IMR-90 (cell line): ENCODE data around the gene CST7. TPM values are rescaled to one million over a fixed set of nuclear protein-coding genes. Genes with fewer than 3 reads are reported as not detected.

Experiments used
- ATAC-seq: fragments of 200-7000 bp; cut with Tn5 transposase; 2 replicates; pipeline ENCODE4 v1.9.1; 2020; ENCODE audit warnings: low read depth, mild to moderate bottlenecking, moderate library complexity
- BruUV-seq: library from RNA; stranded (reverse); fragments of 400-500 nt; replicated peaks from 2 replicates; lab custom pipeline; 2021; lab: Mats Ljungman, UMichigan
- CTCF ChIA-PET: fragments of 300-600 bp; formaldehyde crosslinking; extraction: SDS; loops from one replicate; lab custom pipeline; 2021; ENCODE audit warnings: antibody characterized with exemption; lab: Yijun Ruan, JAX
- POLR2A ChIA-PET: fragments of 300-600 bp; sonication (Branson Sonifier 250); formaldehyde crosslinking; loops from one replicate; lab custom pipeline; 2022; ENCODE audit warnings: antibody characterized with exemption; ENCODE audit not compliant: unreplicated experiment; lab: Charles Lee
- DNase-seq: peaks from one replicate; pipeline ENCODE4 v3.0.0; 2013
- H2AFZ ChIP-seq: replicated peaks from 2 replicates; pipeline ENCODE3; 2013; ENCODE audit warnings: low read length, mild to moderate bottlenecking; ENCODE audit not compliant: poor library complexity
- H2AK5ac ChIP-seq: 2 replicates; pipeline ENCODE4 v1.6.1; 2013; ENCODE audit warnings: low read depth, low read length, inconsistent platforms
- H2AK9ac ChIP-seq: replicated peaks from 2 replicates; pipeline ENCODE3; 2013; ENCODE audit warnings: mild to moderate bottlenecking, low read depth, low read length, moderate library complexity; ENCODE audit not compliant: poor library complexity
- H2BK120ac ChIP-seq: 2 replicates; pipeline ENCODE4 v1.6.1; 2013; ENCODE audit warnings: low read depth, low read length, inconsistent platforms
- H2BK15ac ChIP-seq: 3 replicates; pipeline ENCODE4 v1.6.1; 2013; ENCODE audit warnings: low read depth, low read length, inconsistent platforms
- H2BK20ac ChIP-seq: 2 replicates; pipeline ENCODE4 v1.6.1; 2013; ENCODE audit warnings: low read depth, mild to moderate bottlenecking, inconsistent platforms, low read length, moderate library complexity
- H2BK5ac ChIP-seq: 2 replicates; pipeline ENCODE4 v1.6.1; 2013; ENCODE audit warnings: mild to moderate bottlenecking, low read depth, low read length, inconsistent platforms; ENCODE audit not compliant: poor library complexity, severe bottlenecking
- H3K14ac ChIP-seq: replicated peaks from 2 replicates; pipeline ENCODE4 v1.6.1; 2013; ENCODE audit warnings: low read depth, low read length, inconsistent platforms
- H3K18ac ChIP-seq: 2 replicates; pipeline ENCODE4 v1.6.1; 2013; ENCODE audit warnings: low read depth, low read length, control low read depth
- H3K23ac ChIP-seq: 2 replicates; pipeline ENCODE4 v1.6.1; 2013; ENCODE audit warnings: low read depth, low read length, inconsistent platforms
- H3K27ac ChIP-seq: 2 replicates; pipeline ENCODE4 v1.5.1; 2013; ENCODE audit warnings: mild to moderate bottlenecking, control low read depth, low read length; ENCODE audit not compliant: insufficient read depth
- H3K27me3 ChIP-seq: 2 replicates; pipeline ENCODE4 v1.6.1; 2013; ENCODE audit warnings: low read length; ENCODE audit not compliant: control insufficient read depth, insufficient read depth
- H3K36me3 ChIP-seq: 2 replicates; pipeline ENCODE4 v1.6.1; 2013; ENCODE audit warnings: low read length, mixed read lengths; ENCODE audit not compliant: control insufficient read depth, insufficient read depth
- H3K4ac ChIP-seq: 2 replicates; pipeline ENCODE4 v1.6.1; 2013; ENCODE audit warnings: low read depth, low read length, inconsistent platforms
- H3K4me1 ChIP-seq: 2 replicates; pipeline ENCODE4 v1.6.1; 2013; ENCODE audit warnings: low read length, mixed read lengths; ENCODE audit not compliant: control insufficient read depth, insufficient read depth
- H3K4me2 ChIP-seq: 2 replicates; pipeline ENCODE4 v1.6.1; 2013; ENCODE audit warnings: low read depth, mild to moderate bottlenecking, control low read depth, low read length, moderate library complexity
- H3K4me3 ChIP-seq: 2 replicates; pipeline ENCODE4 v1.5.1; 2013; ENCODE audit warnings: low read depth, mild to moderate bottlenecking, control low read depth, low read length, moderate library complexity; ENCODE audit not compliant: insufficient read depth
- H3K56ac ChIP-seq: 2 replicates; pipeline ENCODE4 v1.6.1; 2013; ENCODE audit warnings: low read length, inconsistent platforms; ENCODE audit not compliant: insufficient read depth; ENCODE audit errors: extremely low read depth
- H3K79me1 ChIP-seq, 2 experiments: 2 replicates each; pipeline ENCODE4 v1.6.1; 2013; ENCODE audit warnings: low read length in 2 of 2, inconsistent platforms in 1 of 2, low read depth in 1 of 2
- H3K9ac ChIP-seq: 2 replicates; pipeline ENCODE4 v1.6.1; 2013; ENCODE audit warnings: low read depth, low read length, control low read depth
- H3K9me1 ChIP-seq: 2 replicates; pipeline ENCODE4 v1.6.1; 2013; ENCODE audit warnings: low read length, inconsistent platforms; ENCODE audit not compliant: insufficient read depth
- H3K9me3 ChIP-seq: 2 replicates; pipeline ENCODE4 v1.6.1; 2013; ENCODE audit warnings: low read length; ENCODE audit not compliant: control insufficient read depth, insufficient read depth
- H4K20me1 ChIP-seq: 2 replicates; pipeline ENCODE4 v1.6.1; 2013; ENCODE audit warnings: low read length, inconsistent platforms; ENCODE audit not compliant: insufficient read depth
- H4K5ac ChIP-seq: 2 replicates; pipeline ENCODE4 v1.6.1; 2013; ENCODE audit warnings: mild to moderate bottlenecking, low read depth, low read length, control low read depth
- H4K8ac ChIP-seq, 2 experiments: 2 replicates each; pipeline ENCODE4 v1.6.1; 2013; ENCODE audit warnings: low read depth in 2 of 2, low read length in 2 of 2, control low read depth in 1 of 2, inconsistent platforms in 1 of 2
- H4K91ac ChIP-seq: 2 replicates; pipeline ENCODE4 v1.6.1; 2013; ENCODE audit warnings: low read depth, low read length, inconsistent platforms; ENCODE audit not compliant: insufficient read depth
- CHD1 ChIP-seq: IDR thresholded peaks from 2 replicates; pipeline ENCODE4 v1.6.1; 2012; ENCODE audit warnings: low read depth, low read length, improper control_type of control experiment
- RAD21 ChIP-seq: IDR thresholded peaks from 2 replicates; pipeline ENCODE4 v1.6.1; 2012; ENCODE audit warnings: low read length, improper control_type of control experiment
- WGBS, 2 experiments: methylation state at CpG; one replicate each; pipeline versions ENCODE4 v1.1.5 to v1.1.7; 2013; ENCODE audit warnings: missing lambda C conversion rate in 2 of 2; ENCODE audit not compliant: insufficient read length in 1 of 2; ENCODE audit errors: extremely low coverage in 2 of 2; 5-methylcytosine and 5-hydroxymethylcytosine counted together
- dilution Hi-C: fragments of 300-500 bp; cut with HindIII; formaldehyde crosslinking; loops from one replicate; pipeline ENCODE4 v1.14.3; 2018; ENCODE audit warnings: low sequenced_read_pairs; ENCODE audit not compliant: unreplicated experiment
- in situ Hi-C: fragments of 300-500 bp; cut with MboI; formaldehyde crosslinking; loops from 3 replicates; pipeline ENCODE4 v1.14.3; 2019; ENCODE audit warnings: low sequenced_read_pairs, inconsistent platforms, mixed read lengths
- intact Hi-C: fragments of 100-400 bp; cut with micrococcal nuclease; formaldehyde crosslinking; loops from 2 replicates; pipeline ENCODE4 v1.10.0; 2022
- polyA plus RNA-seq, 3 experiments: library from polyadenylated mRNA; depleted of rRNA; stranded (reverse); fragments of >200 nt; gene quantifications; 2 replicates each; pipeline ENCODE4 v1.2.3, GENCODE V29; 2012; ENCODE audit warnings: low replicate concordance in 1 of 3
- total RNA-seq: library from RNA; depleted of rRNA; stranded (reverse); fragments of >200 nt; gene quantifications from 2 replicates; pipeline ENCODE4 v1.2.3, GENCODE V29; 2012

Gene CST7
- total and polyA plus RNA-seq, 2 of the 4 experiments (the other 2 are of a cell fraction), result not detected

DNA sequence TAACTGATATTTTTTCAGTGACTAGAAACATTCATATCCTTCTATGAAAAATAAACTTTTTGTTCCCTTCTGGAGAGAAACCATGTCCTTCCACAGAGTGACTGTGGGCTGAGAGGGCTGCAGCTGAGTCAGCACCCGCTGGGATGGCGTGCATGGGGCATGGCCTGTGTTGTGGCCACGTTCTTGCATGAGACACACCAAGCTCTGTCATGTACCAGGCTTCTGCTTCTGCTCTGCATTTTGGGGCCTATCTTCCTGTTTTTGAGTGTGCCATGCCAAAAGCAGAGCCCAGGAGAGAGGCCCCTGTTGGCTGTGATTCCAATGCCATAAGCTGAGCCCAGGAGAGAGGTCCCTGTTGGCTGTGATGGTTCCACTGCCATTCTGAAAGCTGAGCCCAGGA, 32.7 kb downstream of the CST7 start:
- Histone ChIP-seq H3K4ac (no peak overlapping the region), H3K36me3 (peaks cover 16% of the 10 kb centered on the region), H3K27me3 (no peaks in the 10 kb centered on the region), H2AFZ (no peak overlapping the region), H3K14ac (no peak overlapping the region), H3K79me1 (peaks cover 34 to 39% of the 10 kb centered on the region in 2 experiments), H2BK5ac (no peak overlapping the region), H2BK15ac (no peak overlapping the region), H2AK5ac (no peak overlapping the region), H3K9me3 (peaks cover 4% of the 10 kb centered on the region; the same call in 1 of the 2 replicates), H4K20me1 (peaks cover 2% of the 10 kb centered on the region), H3K18ac (no peak overlapping the region), H4K5ac (no peak overlapping the region), H3K4me2 (no peak overlapping the region), H2AK9ac (no peak overlapping the region), H3K4me1 (no peaks in the 10 kb centered on the region), H3K9me1 (peaks cover 4% of the 10 kb centered on the region; the same call in 1 of the 2 replicates), H3K27ac (no peak overlapping the region), H2BK120ac (no peak overlapping the region), H3K4me3 (no peak overlapping the region), H3K23ac (no peak overlapping the region), H3K9ac (no peak overlapping the region), H2BK20ac (no peak overlapping the region), H4K91ac (no peak overlapping the region), H3K56ac (no peak overlapping the region), H4K8ac (no peak overlapping the region)
- WGBS, 2 experiments, result 100% methylated on average over 3 of the region's 3 CpGs; no CpG with 5 or more reads in 1 of the 2 experiments
- ChIA-PET POLR2A (no interaction called here), CTCF (no interaction called here)
- intact Hi-C loops, result no loop called here
- dilution Hi-C loops, result no loop called here
- no peak for DNase-seq
- no TSS peak for BruUV-seq
- no peak for TF ChIP-seq CHD1
- TF ChIP-seq RAD21, result no peak
- ATAC-seq, result no peak
- in situ Hi-C loops, result loop anchor here (25.0 kb wide), 3 partner anchors 606 to 881 kb away; partner anchors contain the start of genes NINL and ZNF337
